ENCODE measurements around the gene BTBD9. TPM values are rescaled to one million over a fixed set of nuclear protein-coding genes. Genes with fewer than 3 reads are reported as not detected.

BTBD9 gene
- total and polyA plus RNA-seq, 2 donors (not counting 3 experiments of a cell fraction or from before 2014, with no cell fraction given): 4.9 to 15.0 TPM

- Histone ChIP-seq H3K4me2 (ENCODE audit: insufficient read depth, low read length) (no peak overlapping the region), H3K36me3 (ENCODE audit: control insufficient read depth in 2 of 2, extremely low read depth in 1 of 2, insufficient read depth in 2 of 2, low read length in 2 of 2) (no peaks in the 10 kb centered on the region), H4K20me1 (replicated peaks; ENCODE audit: control insufficient read depth, extremely low read depth, insufficient read depth, low read length) (no peaks in the 10 kb centered on the region), H3K79me2 (ENCODE audit: control insufficient read depth, insufficient read depth, low read length) (no peaks in the 10 kb centered on the region), H2AFZ (ENCODE audit: low read depth, low read length) (no peak overlapping the region), H3K9me3 (replicated peaks; ENCODE audit: control insufficient read depth, insufficient read depth, low read length) (no peaks in the 10 kb centered on the region), H3K27ac (ENCODE audit: insufficient read depth, low read depth, low read length) (no peak overlapping the region), H3K9ac (replicated peaks; ENCODE audit: extremely low read depth, insufficient read depth, low read length) (no peak overlapping the region), H3K4me1 (ENCODE audit: control insufficient read depth, extremely low read depth, insufficient read depth, low read length) (no peaks in the 10 kb centered on the region), H3K27me3 (ENCODE audit: control insufficient read depth in 2 of 2, insufficient read depth in 2 of 2, low read length in 2 of 2) (no peaks in the 10 kb centered on the region), H3K9me1 (replicated peaks; ENCODE audit: control insufficient read depth, extremely low read depth, insufficient read depth, low read length) (no peaks in the 10 kb centered on the region), H3K4me3 (replicated peaks in 1 of 3; ENCODE audit: insufficient read depth in 1 of 3, low read depth in 1 of 3, low read length in 3 of 3) (no peak overlapping the region)
- dilution Hi-C loops (cut with MboI; ENCODE audit: extremely low pct_ligation_motif_present, low sequenced_read_pairs) (no loop called here), intact Hi-C loops (cut with micrococcal nuclease) (no loop called here)
- no TSS peak for BruUV-seq (replicated peaks)
- ChIA-PET CTCF (interaction anchor here (1.0 kb wide), 1 partner anchor 320 kb away, joined by 3 read pairs; no protein-coding TSS in a partner anchor), POLR2A (no interaction called here)
- FAIRE-seq (no peak), DNase-seq (ENCODE audit: low read depth, low spot score) (no peak)
- TF ChIP-seq EZH2 (IDR thresholded peaks at IDR 0.05; ENCODE audit: borderline replicate concordance, low read depth, low read length, severe bottlenecking) (no peak), POLR2AphosphoS5 (IDR thresholded peaks at IDR 0.05; ENCODE audit: insufficient read depth, low read depth, low read length) (no peak), MAX (IDR thresholded peaks at IDR 0.05; ENCODE audit: insufficient read depth, insufficient read length) (no peak), MYC (IDR thresholded peaks at IDR 0.05; ENCODE audit: low read depth, low read length) (no peak), FOS (IDR thresholded peaks at IDR 0.05; ENCODE audit: borderline replicate concordance, insufficient read depth, low read length) (no peak), POLR2A (IDR thresholded peaks at IDR 0.05; ENCODE audit: low read depth, low read length) (no peak), JUN (IDR thresholded peaks at IDR 0.05; ENCODE audit: borderline replicate concordance, insufficient read depth, insufficient read length, low read depth) (no peak), GATA2 (IDR thresholded peaks at IDR 0.05; ENCODE audit: insufficient read depth, insufficient read length, low read depth, low read length) (no peak)
- TF ChIP-seq, protein P1, sequence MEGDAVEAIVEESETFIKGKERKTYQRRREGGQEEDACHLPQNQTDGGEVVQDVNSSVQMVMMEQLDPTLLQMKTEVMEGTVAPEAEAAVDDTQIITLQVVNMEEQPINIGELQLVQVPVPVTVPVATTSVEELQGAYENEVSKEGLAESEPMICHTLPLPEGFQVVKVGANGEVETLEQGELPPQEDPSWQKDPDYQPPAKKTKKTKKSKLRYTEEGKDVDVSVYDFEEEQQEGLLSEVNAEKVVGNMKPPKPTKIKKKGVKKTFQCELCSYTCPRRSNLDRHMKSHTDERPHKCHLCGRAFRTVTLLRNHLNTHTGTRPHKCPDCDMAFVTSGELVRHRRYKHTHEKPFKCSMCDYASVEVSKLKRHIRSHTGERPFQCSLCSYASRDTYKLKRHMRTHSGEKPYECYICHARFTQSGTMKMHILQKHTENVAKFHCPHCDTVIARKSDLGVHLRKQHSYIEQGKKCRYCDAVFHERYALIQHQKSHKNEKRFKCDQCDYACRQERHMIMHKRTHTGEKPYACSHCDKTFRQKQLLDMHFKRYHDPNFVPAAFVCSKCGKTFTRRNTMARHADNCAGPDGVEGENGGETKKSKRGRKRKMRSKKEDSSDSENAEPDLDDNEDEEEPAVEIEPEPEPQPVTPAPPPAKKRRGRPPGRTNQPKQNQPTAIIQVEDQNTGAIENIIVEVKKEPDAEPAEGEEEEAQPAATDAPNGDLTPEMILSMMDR (IDR thresholded peaks at IDR 0.05; ENCODE audit: extremely low read depth in 1 of 2, insufficient read depth in 1 of 2, low read depth in 1 of 2, low read length in 2 of 2): no peak
Measured at GRCh38 chr6:38173909-38174308, 465.8 kb downstream of the BTBD9 start.

Data from endothelial cell of umbilical vein (primary cell).